Lower leg skin (tissue), 3 donors: Measurements from ENCODE around the gene GINS1.

Experiments
- POLR2A ChIP-seq, 2 donors: fragments of 450-650 bp; IDR thresholded peaks; one replicate each; pipeline ENCODE4 v1.6.1; 2016 to 2017; ENCODE audit warnings: antibody characterized with exemption in 2 of 2, mild to moderate bottlenecking in 1 of 2, moderate library complexity in 1 of 2
- TF ChIP-seq, protein P1 (sequence below), 3 donors: fragments of 450-650 bp; IDR thresholded peaks; one replicate each; pipeline ENCODE4 v1.5.1; 2016; ENCODE audit warnings: antibody characterized with exemption in 3 of 3, mild to moderate bottlenecking in 3 of 3, moderate library complexity in 2 of 3

- TF ChIP-seq POLR2A (IDR thresholded peaks at IDR 0.05) = no peak
- TF ChIP-seq, protein P1, sequence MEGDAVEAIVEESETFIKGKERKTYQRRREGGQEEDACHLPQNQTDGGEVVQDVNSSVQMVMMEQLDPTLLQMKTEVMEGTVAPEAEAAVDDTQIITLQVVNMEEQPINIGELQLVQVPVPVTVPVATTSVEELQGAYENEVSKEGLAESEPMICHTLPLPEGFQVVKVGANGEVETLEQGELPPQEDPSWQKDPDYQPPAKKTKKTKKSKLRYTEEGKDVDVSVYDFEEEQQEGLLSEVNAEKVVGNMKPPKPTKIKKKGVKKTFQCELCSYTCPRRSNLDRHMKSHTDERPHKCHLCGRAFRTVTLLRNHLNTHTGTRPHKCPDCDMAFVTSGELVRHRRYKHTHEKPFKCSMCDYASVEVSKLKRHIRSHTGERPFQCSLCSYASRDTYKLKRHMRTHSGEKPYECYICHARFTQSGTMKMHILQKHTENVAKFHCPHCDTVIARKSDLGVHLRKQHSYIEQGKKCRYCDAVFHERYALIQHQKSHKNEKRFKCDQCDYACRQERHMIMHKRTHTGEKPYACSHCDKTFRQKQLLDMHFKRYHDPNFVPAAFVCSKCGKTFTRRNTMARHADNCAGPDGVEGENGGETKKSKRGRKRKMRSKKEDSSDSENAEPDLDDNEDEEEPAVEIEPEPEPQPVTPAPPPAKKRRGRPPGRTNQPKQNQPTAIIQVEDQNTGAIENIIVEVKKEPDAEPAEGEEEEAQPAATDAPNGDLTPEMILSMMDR (IDR thresholded peaks at IDR 0.05) = no peak
Observed at GRCh38 chr20:25360631-25361286, 46.7 kb upstream of the GINS1 start.
